WI38 (cell line): ENCODE measurements around the gene GRM6.

Experiments
- H3K4me3 ChIP-seq: 2 replicates; pipeline ENCODE4 v1.5.1; 2011; ENCODE audit warnings: low read depth, mild to moderate bottlenecking, control low read depth, low read length
- TF ChIP-seq, protein P1 (sequence below): IDR thresholded peaks from 2 replicates; pipeline ENCODE4 v1.5.1; 2012; ENCODE audit warnings: low read depth, mild to moderate bottlenecking, control low read depth, low read length

Gene GRM6

DNA sequence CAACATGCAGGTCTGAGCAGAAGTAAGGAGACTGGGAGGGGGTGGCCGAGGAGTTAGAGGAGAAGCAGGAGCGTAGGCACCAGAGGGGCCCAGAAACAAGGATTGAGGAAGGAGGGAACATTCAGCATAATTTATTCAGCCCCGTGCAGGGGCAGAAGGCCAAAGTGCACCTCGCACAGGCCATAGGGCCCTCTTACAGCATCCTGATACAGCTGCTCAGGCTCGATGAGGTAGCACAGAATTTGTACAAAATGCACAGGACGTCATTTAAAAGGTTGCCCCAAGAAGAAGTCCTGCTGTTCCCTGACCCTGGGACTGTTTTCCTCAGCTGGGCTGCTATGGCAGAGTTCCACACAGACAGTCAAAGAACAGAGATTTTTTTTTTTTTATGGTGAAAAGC, 2.1 kb upstream of the GRM6 start:
- TF ChIP-seq, protein P1, sequence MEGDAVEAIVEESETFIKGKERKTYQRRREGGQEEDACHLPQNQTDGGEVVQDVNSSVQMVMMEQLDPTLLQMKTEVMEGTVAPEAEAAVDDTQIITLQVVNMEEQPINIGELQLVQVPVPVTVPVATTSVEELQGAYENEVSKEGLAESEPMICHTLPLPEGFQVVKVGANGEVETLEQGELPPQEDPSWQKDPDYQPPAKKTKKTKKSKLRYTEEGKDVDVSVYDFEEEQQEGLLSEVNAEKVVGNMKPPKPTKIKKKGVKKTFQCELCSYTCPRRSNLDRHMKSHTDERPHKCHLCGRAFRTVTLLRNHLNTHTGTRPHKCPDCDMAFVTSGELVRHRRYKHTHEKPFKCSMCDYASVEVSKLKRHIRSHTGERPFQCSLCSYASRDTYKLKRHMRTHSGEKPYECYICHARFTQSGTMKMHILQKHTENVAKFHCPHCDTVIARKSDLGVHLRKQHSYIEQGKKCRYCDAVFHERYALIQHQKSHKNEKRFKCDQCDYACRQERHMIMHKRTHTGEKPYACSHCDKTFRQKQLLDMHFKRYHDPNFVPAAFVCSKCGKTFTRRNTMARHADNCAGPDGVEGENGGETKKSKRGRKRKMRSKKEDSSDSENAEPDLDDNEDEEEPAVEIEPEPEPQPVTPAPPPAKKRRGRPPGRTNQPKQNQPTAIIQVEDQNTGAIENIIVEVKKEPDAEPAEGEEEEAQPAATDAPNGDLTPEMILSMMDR = no peak
- H3K4me3 ChIP-seq = no peak overlapping the region

- TF ChIP-seq, protein P1 = no peak
- H3K4me3 ChIP-seq = no peak overlapping the region
These were observed 1.0 kb upstream of the GRM6 start for GRCh38 chr5:178996156-178996555.

GRCh38 chr5:178995341-178995690, 196 bp upstream of the GRM6 start:
- no peak overlapping the region for H3K4me3 ChIP-seq
- TF ChIP-seq, protein P1 = no peak

- H3K4me3 ChIP-seq = no peak overlapping the region
- TF ChIP-seq, protein P1 = no peak
These were observed 1.1 kb downstream of the GRM6 start for GRCh38 chr5:178993955-178994579.

- TF ChIP-seq, protein P1 = no peak
These were observed 1.8 kb downstream of the GRM6 start for GRCh38 chr5:178993236-178993765.

GRCh38 chr5:178992291-178992895, 2.7 kb downstream of the GRM6 start:
- TF ChIP-seq, protein P1 = no peak
- no peak overlapping the region for H3K4me3 ChIP-seq

More at GRCh38 chr5:178993236-178993765, 1.8 kb downstream of the GRM6 start:
- H3K4me3 ChIP-seq = no peak overlapping the region
